HCT116 (cell line): ENCODE results near the gene TSPAN3. TPM values are rescaled to one million over a fixed set of nuclear protein-coding genes. Genes with fewer than 3 reads are reported as not detected.

ENCODE experiments used
- ATAC-seq: fragments of 200-7000 bp; cut with Tn5 transposase; 2 replicates; pipeline ENCODE4 v1.9.1; 2020; ENCODE audit warnings: mild to moderate bottlenecking, moderate library complexity
- BruUV-seq: library from RNA; stranded (reverse); fragments of 400-500 nt; replicated peaks from 2 replicates; lab custom pipeline; 2021; lab: Mats Ljungman, UMichigan
- CTCF ChIA-PET: fragments of 300-600 bp; sonication (Branson Sonifier 250); formaldehyde crosslinking; loops from one replicate; lab custom pipeline; 2021; ENCODE audit warnings: antibody characterized with exemption; lab: Charles Lee
- POLR2A ChIA-PET: fragments of 300-600, 350-600 bp; sonication (Branson Sonifier 250); formaldehyde crosslinking; loops from one replicate; lab custom pipeline; 2021; ENCODE audit warnings: antibody characterized with exemption; lab: Charles Lee
- RAD21 ChIA-PET, 2 experiments: fragments of 300-600 bp; sonication (Branson Sonifier 250); formaldehyde crosslinking; loops; one replicate each; lab custom pipeline; 2023; ENCODE audit warnings: low total read pairs in 2 of 2; ENCODE audit not compliant: uncharacterized antibody in 2 of 2, unreplicated experiment in 2 of 2, low non-redundant PET in 1 of 2; lab: Charles Lee
- DNase-seq: peaks from one replicate; pipeline ENCODE4 v3.0.0-alpha.2; 2010; ENCODE audit warnings: low read depth, low spot score
- H2AFZ ChIP-seq: fragments of 200-600 bp; shearing (Covaris generic), sonication (generic); 2 replicates; pipeline ENCODE4 v1.6.1; 2017; ENCODE audit warnings: low read depth, mixed run types, mixed read lengths, antibody characterized with exemption, low read length; ENCODE audit not compliant: poor library complexity, severe bottlenecking
- H3K27ac ChIP-seq: 2 replicates; pipeline ENCODE4 v1.5.1; 2012; ENCODE audit warnings: low read depth, low read length
- H3K27me3 ChIP-seq: fragments of 200-600 bp; sonication (generic); 2 replicates; pipeline ENCODE4 v1.6.1; 2016; ENCODE audit warnings: mixed run types, low read length, mixed read lengths; ENCODE audit not compliant: insufficient read depth
- H3K36me3 ChIP-seq, 2 experiments: fragments of 200-500 bp in 1 of 2; fragments of 200-600 bp in 1 of 2; sonication (Bioruptor generic) in 1 of 2; sonication (generic) in 1 of 2; 2 replicates each; pipeline versions ENCODE4 v1.5.1 to v1.6.1; 2014 to 2016; ENCODE audit warnings: low read length in 2 of 2, inconsistent platforms in 1 of 2, mixed read lengths in 1 of 2, mixed run types in 1 of 2; ENCODE audit not compliant: insufficient read depth in 2 of 2, control insufficient read depth in 1 of 2
- H3K4me1 ChIP-seq, 2 experiments: fragments of 200-600 bp in 1 of 2; sonication (generic) in 1 of 2; 2 replicates each; pipeline versions ENCODE4 v1.5.1 to v1.6.1; 2012 to 2017; ENCODE audit warnings: low read length in 2 of 2, inconsistent platforms in 1 of 2, mild to moderate bottlenecking in 1 of 2, mixed read lengths in 1 of 2, mixed run types in 1 of 2, moderate library complexity in 1 of 2; ENCODE audit not compliant: insufficient read depth in 2 of 2, control insufficient read depth in 1 of 2
- H3K4me2 ChIP-seq: fragments of 200-600 bp; sonication (generic); 2 replicates; pipeline ENCODE4 v1.6.1; 2017; ENCODE audit warnings: mixed run types, low read length, mixed read lengths
- H3K4me3 ChIP-seq, 2 experiments: fragments of 200-600 bp in 1 of 2; sonication (generic) in 1 of 2; replicated peaks in 1 of 2; 2 replicates each; pipeline ENCODE4 v1.5.1; 2011 to 2016; ENCODE audit warnings: low read length in 2 of 2, control low read depth in 1 of 2, low read depth in 1 of 2, mild to moderate bottlenecking in 1 of 2, mixed read lengths in 1 of 2, mixed run types in 1 of 2
- H3K79me2 ChIP-seq: fragments of 200-600 bp; sonication (generic); 2 replicates; pipeline ENCODE4 v1.6.1; 2017; ENCODE audit warnings: mild to moderate bottlenecking, mixed run types, low read length, moderate library complexity, mixed read lengths; ENCODE audit not compliant: insufficient read depth
- H3K9ac ChIP-seq: fragments of 200-600 bp; sonication (generic); 2 replicates; pipeline ENCODE4 v1.6.1; 2016; ENCODE audit warnings: low read length, mixed read lengths
- H3K9me2 ChIP-seq: fragments of 200-600 bp; sonication (generic), shearing (Covaris generic); 2 replicates; pipeline ENCODE4 v1.6.1; 2017; ENCODE audit warnings: mixed run types, mild to moderate bottlenecking, moderate library complexity; ENCODE audit not compliant: insufficient read depth
- H3K9me3 ChIP-seq, 2 experiments: fragments of 200-500 bp in 1 of 2; fragments of 200-600 bp in 1 of 2; sonication (Bioruptor generic) in 1 of 2; sonication (generic) in 1 of 2; 2 replicates each; pipeline ENCODE4 v1.6.1; 2014 to 2017; ENCODE audit warnings: low read length in 2 of 2, mixed read lengths in 2 of 2, inconsistent platforms in 1 of 2, low read depth in 1 of 2, mild to moderate bottlenecking in 1 of 2, mixed run types in 1 of 2, moderate library complexity in 1 of 2; ENCODE audit not compliant: control insufficient read depth in 1 of 2, insufficient read depth in 1 of 2
- H4K20me1 ChIP-seq: fragments of 200-600 bp; sonication (generic), shearing (Covaris generic); 2 replicates; pipeline ENCODE4 v1.6.1; 2017; ENCODE audit warnings: mixed run types, mild to moderate bottlenecking, moderate library complexity; ENCODE audit not compliant: insufficient read depth
- ELF1 ChIP-seq: IDR thresholded peaks from 2 replicates; pipeline ENCODE4 v1.6.1; 2012; ENCODE audit warnings: low read depth, borderline replicate concordance
- EZH2 ChIP-seq: fragments of 200-600 bp; sonication (generic); IDR thresholded peaks from 2 replicates; pipeline ENCODE4 v1.6.1; 2017; ENCODE audit warnings: antibody characterized with exemption, mixed run types
- EZH2phosphoT487 ChIP-seq: fragments of 200-600 bp; IDR thresholded peaks from 2 replicates; pipeline ENCODE4 v1.6.1; 2018; ENCODE audit warnings: antibody characterized with exemption, borderline replicate concordance
- FOSL1 ChIP-seq: IDR thresholded peaks from 2 replicates; pipeline ENCODE4 v1.6.1; 2012; ENCODE audit warnings: low read depth
- RAD21 ChIP-seq: IDR thresholded peaks from 2 replicates; pipeline ENCODE4 v1.6.1; 2012; ENCODE audit warnings: low read depth, mild to moderate bottlenecking
- SIN3A ChIP-seq: IDR thresholded peaks from 2 replicates; pipeline ENCODE4 v1.6.1; 2012; ENCODE audit warnings: low read depth
- SP1 ChIP-seq: IDR thresholded peaks from 2 replicates; pipeline ENCODE4 v1.6.1; 2012; ENCODE audit warnings: low read depth
- SRF ChIP-seq: IDR thresholded peaks from 2 replicates; pipeline ENCODE4 v1.6.1; 2012; ENCODE audit warnings: low read depth
- YY1 ChIP-seq: IDR thresholded peaks from 2 replicates; pipeline ENCODE4 v1.6.1; 2011; ENCODE audit warnings: low read length, low read depth, moderate library complexity, mild to moderate bottlenecking; ENCODE audit not compliant: insufficient replicate concordance; ENCODE audit errors: extremely low read depth
- ZNF274 ChIP-seq: fragments of 200-500 bp; sonication (Bioruptor generic); IDR thresholded peaks from 2 replicates; pipeline ENCODE4 v1.6.1; 2014; ENCODE audit warnings: mild to moderate bottlenecking, low read depth, low read length, inconsistent platforms
- intact Hi-C: fragments of 100-400 bp; cut with micrococcal nuclease; formaldehyde crosslinking; loops from 2 replicates; pipeline ENCODE4 v1.10.0; 2022
- total RNA-seq: library from RNA; stranded (reverse); gene quantifications from one replicate; pipeline ENCODE4 v1.2.1, GENCODE V29; 2021; ENCODE audit not compliant: unreplicated experiment
- TF ChIP-seq, protein P1 (sequence below): IDR thresholded peaks from 2 replicates; pipeline ENCODE4 v1.6.1; 2012

The TSPAN3 gene
- total RNA-seq, 1 experiment from 2014 or later = 140 TPM

DNA sequence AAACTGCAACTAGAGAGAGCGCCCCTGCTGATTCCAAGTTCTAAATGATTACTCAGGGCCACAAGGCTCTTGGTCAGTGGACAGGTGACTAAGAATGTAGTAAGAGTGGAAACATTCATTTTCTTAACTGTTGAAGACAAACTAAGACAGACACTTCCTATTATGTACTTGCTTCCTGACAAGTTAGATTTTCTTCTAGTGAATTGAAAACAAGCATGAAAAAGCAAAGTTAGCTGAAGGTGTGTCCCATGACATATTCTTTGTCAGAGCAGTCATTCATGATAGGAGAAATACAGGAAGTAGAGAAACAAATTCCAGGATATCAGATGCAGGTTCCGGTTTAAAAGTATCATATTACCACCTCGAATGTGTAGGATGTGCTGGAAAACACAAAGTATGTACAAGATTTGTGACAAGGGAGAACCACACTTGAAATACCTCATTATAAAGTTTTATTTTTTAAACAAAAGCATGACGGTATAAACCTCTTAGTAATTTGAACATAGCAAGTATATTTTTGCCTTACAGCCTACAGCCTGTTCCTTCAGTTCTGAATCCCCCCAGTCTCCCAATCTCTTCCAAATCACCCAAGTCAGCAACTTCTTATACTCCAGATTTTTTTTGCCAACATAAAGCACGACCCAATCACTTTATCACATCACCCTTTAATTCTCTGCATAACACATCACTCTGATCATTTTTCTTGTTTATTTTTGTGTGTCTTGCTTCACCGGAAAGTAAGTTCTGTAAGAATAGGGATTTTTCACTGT is 6.2 kb downstream of the TSPAN3 start:
- BruUV-seq = no TSS peak
- ATAC-seq (peak; percentile 54; the same call in 1 of the 2 replicates), DNase-seq (no peak)
- Histone ChIP-seq H4K20me1 (peaks cover 13% of the 10 kb centered on the region; the same call in 1 of the 2 replicates), H3K79me2 (peaks cover 98% of the 10 kb centered on the region), H3K4me1 (peaks cover 10 to 20% of the 10 kb centered on the region in 2 experiments; a peak in 3 of 4 replicates), H3K4me3 (no peak overlapping the region), H3K9ac (no peak overlapping the region), H3K9me2 (no peaks in the 10 kb centered on the region), H3K36me3 (no peaks in the 10 kb centered on the region), H3K9me3 (no peaks in the 10 kb centered on the region), H3K27ac (no peak overlapping the region), H2AFZ (no peak overlapping the region), H3K27me3 (no peaks in the 10 kb centered on the region), H3K4me2 (peak overlapping the region; percentile 26; the same call in 1 of the 2 replicates)
- intact Hi-C loops = no loop called here
- RAD21 ChIA-PET = no interaction called here
- TF ChIP-seq FOSL1 = peak; percentile 62
- TF ChIP-seq SP1 = 0 out of 2 replicates have a peak, but pooled peaks have one; percentile 11
- no peak for TF ChIP-seq RAD21
- CTCF ChIA-PET = no interaction called here
- POLR2A ChIA-PET = no interaction called here

DNA sequence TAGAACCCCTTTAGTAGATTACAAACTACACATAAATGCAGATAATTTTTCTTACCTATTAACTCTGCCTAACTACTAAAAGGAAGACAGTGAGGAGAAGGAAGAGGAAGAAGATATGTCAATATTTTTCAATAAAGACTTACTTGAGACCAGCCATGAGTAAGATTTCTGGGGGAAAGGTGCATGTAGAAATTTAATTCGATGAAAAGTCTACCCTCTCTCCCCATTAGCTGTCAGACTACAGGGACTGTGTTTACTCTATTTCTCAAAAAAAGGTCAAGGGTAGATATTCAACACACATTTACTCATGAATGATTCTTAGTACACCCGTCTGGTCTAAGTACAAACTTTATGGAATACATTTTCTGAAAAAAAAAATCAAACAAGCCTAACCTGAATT is 6.8 kb downstream of the TSPAN3 start:
- no peaks in the 10 kb centered on the region for H3K36me3 ChIP-seq
- H3K9ac ChIP-seq = no peak overlapping the region
- intact Hi-C loops = no loop called here
- no peaks in the 10 kb centered on the region for H3K9me3 ChIP-seq
- peaks cover 7 to 16% of the 10 kb centered on the region in 2 experiments; a peak in 3 of 4 replicates for H3K4me1 ChIP-seq
- BruUV-seq = no TSS peak
- ChIA-PET CTCF (no interaction called here), RAD21 (no interaction called here)
- TF ChIP-seq SP1 (no peak), EZH2 (no peak), SRF (no peak), ELF1 (no peak), EZH2phosphoT487 (no peak), ZNF274 (no peak), YY1 (no peak), SIN3A (no peak)
- TF ChIP-seq, protein P1, sequence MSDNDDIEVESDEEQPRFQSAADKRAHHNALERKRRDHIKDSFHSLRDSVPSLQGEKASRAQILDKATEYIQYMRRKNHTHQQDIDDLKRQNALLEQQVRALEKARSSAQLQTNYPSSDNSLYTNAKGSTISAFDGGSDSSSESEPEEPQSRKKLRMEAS = no peak
- TF ChIP-seq, all 23 proteins: peak for 0
- POLR2A ChIA-PET = no interaction called here
- ATAC-seq (no peak), DNase-seq (no peak)
- Histone ChIP-seq H4K20me1 (peaks cover 13% of the 10 kb centered on the region; the same call in 1 of the 2 replicates), H3K9me2 (no peaks in the 10 kb centered on the region), H3K27me3 (no peaks in the 10 kb centered on the region), H3K4me3 (no peak overlapping the region), H3K4me2 (0 out of 2 replicates have a peak overlapping the region, but pooled peaks have one; percentile 26), H2AFZ (no peak overlapping the region), H3K27ac (no peak overlapping the region), H3K79me2 (peaks cover 97% of the 10 kb centered on the region)
